Measurements from ENCODE around the gene ACADS.

ACADS gene

DNA sequence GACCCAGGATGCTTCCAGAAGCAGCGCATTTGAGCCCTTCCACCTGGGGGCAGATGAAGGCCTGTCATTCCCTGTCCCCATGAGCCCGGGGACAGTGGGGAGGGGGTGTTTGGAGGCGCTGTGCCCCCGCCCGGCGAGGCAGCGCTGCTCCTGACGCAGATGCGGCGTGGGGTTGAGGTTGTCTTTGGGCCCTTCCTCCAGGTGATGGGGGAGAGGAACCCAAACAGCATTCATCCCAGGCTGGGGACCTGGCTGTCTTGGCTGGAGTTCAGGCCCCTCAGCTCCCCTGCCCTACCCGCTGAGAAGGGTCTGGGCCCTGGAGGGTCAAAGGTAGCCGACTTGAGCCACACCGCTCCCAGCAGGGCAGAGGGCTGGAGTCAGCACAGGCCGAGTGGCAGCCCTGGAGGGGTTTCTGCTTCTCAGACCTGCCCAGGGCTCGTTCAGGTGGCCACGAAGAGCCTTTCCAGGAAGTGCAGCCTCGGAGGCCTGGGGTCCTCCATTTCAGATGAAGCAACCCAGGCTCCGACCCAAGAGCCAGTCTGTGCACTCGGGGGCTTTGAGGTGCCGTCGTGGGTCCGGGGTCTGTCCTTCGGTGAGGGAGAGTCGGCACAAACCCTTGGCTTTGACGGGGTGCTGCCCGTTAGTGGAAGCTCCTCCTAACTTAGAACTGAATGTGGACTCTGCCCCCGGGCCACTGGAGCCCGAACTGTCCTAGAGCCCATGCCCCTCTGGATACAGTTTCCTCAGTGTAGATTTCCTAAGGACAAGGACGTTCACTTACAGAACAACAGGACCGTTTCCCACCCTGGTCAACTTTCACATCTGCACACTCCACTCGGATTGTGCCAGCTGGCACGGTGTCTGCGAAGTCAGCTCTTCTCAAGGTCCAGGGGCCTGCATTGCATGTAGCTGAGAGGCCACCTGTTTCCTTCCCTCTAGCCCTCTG, 16.1 kb downstream of the ACADS start:
- ChIA-PET POLR2A (no interaction called here), CTCF (interaction anchor here (0.7 kb wide), 1 partner anchor 43 kb away, joined by 3 read pairs; no protein-coding TSS in a partner anchor)
- peaks cover 0 to 14% of the 10 kb centered on the region in 2 experiments; a peak in 1 of 3 replicates for H3K36me3 ChIP-seq (ENCODE audit: control insufficient read depth in 2 of 2, insufficient read depth in 1 of 2, low read length in 2 of 2)
- TF ChIP-seq ZBTB6 (tag by site-specific recombination; IDR thresholded peaks at IDR 0.05), result no peak
- no peak for TF ChIP-seq ZNF404 (tag by site-specific recombination; IDR thresholded peaks at IDR 0.05)
- TF ChIP-seq ZNF529 (tag by site-specific recombination; IDR thresholded peaks at IDR 0.05; ENCODE audit: insufficient replicate concordance), result no peak
- TF ChIP-seq ZNF133 (tag by site-specific recombination; IDR thresholded peaks at IDR 0.05), result no peak
- TF ChIP-seq ZSCAN5A (tag by site-specific recombination; IDR thresholded peaks at IDR 0.05), result no peak
- TF ChIP-seq, protein P1, sequence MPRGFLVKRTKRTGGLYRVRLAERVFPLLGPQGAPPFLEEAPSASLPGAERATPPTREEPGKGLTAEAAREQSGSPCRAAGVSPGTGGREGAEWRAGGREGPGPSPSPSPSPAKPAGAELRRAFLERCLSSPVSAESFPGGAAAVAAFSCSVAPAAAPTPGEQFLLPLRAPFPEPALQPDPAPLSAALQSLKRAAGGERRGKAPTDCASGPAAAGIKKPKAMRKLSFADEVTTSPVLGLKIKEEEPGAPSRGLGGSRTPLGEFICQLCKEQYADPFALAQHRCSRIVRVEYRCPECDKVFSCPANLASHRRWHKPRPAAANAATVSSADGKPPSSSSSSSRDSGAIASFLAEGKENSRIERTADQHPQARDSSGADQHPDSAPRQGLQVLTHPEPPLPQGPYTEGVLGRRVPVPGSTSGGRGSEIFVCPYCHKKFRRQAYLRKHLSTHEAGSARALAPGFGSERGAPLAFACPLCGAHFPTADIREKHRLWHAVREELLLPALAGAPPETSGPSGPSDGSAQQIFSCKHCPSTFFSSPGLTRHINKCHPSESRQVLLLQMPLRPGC (tag by site-specific recombination; IDR thresholded peaks at IDR 0.05), result no peak
- TF ChIP-seq KLF8 (tag by site-specific recombination; IDR thresholded peaks at IDR 0.05), result no peak
- no peak for TF ChIP-seq ZBTB17 (tag by site-specific recombination; IDR thresholded peaks at IDR 0.05)
- no peak for TF ChIP-seq BCL11A (tag by site-specific recombination; IDR thresholded peaks at IDR 0.05; ENCODE audit: low read depth)
- no peak for TF ChIP-seq MZF1 (tag by site-specific recombination; IDR thresholded peaks at IDR 0.05; ENCODE audit: borderline replicate concordance)
- TF ChIP-seq ZNF350 (tag by site-specific recombination; IDR thresholded peaks at IDR 0.05), result no peak
- no peak for TF ChIP-seq ZNF311 (tag by site-specific recombination; IDR thresholded peaks at IDR 0.05; ENCODE audit: borderline replicate concordance)
- TF ChIP-seq ZNF16 (tag by site-specific recombination; IDR thresholded peaks at IDR 0.05; ENCODE audit: low read depth), result no peak
- no peak for TF ChIP-seq ZNF548 (tag by site-specific recombination; IDR thresholded peaks at IDR 0.05)
- TF ChIP-seq ZNF785 (tag by site-specific recombination; IDR thresholded peaks at IDR 0.05), result no peak
- TF ChIP-seq, protein P2, sequence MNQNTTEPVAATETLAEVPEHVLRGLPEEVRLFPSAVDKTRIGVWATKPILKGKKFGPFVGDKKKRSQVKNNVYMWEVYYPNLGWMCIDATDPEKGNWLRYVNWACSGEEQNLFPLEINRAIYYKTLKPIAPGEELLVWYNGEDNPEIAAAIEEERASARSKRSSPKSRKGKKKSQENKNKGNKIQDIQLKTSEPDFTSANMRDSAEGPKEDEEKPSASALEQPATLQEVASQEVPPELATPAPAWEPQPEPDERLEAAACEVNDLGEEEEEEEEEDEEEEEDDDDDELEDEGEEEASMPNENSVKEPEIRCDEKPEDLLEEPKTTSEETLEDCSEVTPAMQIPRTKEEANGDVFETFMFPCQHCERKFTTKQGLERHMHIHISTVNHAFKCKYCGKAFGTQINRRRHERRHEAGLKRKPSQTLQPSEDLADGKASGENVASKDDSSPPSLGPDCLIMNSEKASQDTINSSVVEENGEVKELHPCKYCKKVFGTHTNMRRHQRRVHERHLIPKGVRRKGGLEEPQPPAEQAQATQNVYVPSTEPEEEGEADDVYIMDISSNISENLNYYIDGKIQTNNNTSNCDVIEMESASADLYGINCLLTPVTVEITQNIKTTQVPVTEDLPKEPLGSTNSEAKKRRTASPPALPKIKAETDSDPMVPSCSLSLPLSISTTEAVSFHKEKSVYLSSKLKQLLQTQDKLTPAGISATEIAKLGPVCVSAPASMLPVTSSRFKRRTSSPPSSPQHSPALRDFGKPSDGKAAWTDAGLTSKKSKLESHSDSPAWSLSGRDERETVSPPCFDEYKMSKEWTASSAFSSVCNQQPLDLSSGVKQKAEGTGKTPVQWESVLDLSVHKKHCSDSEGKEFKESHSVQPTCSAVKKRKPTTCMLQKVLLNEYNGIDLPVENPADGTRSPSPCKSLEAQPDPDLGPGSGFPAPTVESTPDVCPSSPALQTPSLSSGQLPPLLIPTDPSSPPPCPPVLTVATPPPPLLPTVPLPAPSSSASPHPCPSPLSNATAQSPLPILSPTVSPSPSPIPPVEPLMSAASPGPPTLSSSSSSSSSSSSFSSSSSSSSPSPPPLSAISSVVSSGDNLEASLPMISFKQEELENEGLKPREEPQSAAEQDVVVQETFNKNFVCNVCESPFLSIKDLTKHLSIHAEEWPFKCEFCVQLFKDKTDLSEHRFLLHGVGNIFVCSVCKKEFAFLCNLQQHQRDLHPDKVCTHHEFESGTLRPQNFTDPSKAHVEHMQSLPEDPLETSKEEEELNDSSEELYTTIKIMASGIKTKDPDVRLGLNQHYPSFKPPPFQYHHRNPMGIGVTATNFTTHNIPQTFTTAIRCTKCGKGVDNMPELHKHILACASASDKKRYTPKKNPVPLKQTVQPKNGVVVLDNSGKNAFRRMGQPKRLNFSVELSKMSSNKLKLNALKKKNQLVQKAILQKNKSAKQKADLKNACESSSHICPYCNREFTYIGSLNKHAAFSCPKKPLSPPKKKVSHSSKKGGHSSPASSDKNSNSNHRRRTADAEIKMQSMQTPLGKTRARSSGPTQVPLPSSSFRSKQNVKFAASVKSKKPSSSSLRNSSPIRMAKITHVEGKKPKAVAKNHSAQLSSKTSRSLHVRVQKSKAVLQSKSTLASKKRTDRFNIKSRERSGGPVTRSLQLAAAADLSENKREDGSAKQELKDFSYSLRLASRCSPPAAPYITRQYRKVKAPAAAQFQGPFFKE (tag by site-specific recombination; IDR thresholded peaks at IDR 0.05; ENCODE audit: borderline replicate concordance), result no peak
- TF ChIP-seq, protein P3, sequence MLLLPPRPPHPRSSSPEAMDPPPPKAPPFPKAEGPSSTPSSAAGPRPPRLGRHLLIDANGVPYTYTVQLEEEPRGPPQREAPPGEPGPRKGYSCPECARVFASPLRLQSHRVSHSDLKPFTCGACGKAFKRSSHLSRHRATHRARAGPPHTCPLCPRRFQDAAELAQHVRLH (tag by site-specific recombination; IDR thresholded peaks at IDR 0.05), result no peak
- no peak for TF ChIP-seq ZNF433 (tag by site-specific recombination; IDR thresholded peaks at IDR 0.05; ENCODE audit: low read depth)
- no peak for TF ChIP-seq ZNF624 (tag by site-specific recombination; IDR thresholded peaks at IDR 0.05)
- no peaks in the 10 kb centered on the region for H3K4me1 ChIP-seq (ENCODE audit: control insufficient read depth, insufficient read depth, low read length)
- no peaks in the 10 kb centered on the region for H3K9me3 ChIP-seq (ENCODE audit: control insufficient read depth, insufficient read depth, low read depth, low read length)
- H3K4me3 ChIP-seq (ENCODE audit: low read depth, low read length), result no peak overlapping the region
- no peak overlapping the region for H3K27ac ChIP-seq (ENCODE audit: extremely low read depth, low read depth, low read length)

All from HEK293 (cell line).